AG04449 (cell line): ENCODE data around the gene MAGI1.

Experiments
- CTCF ChIA-PET: fragments of 350-600 bp; formaldehyde crosslinking; extraction: SDS; loops from one replicate; lab custom pipeline; 2021; ENCODE audit warnings: antibody characterized with exemption; lab: Yijun Ruan, JAX
- POLR2A ChIA-PET: fragments of 400-600, 350-600 bp; formaldehyde crosslinking; extraction: SDS; loops from one replicate; lab custom pipeline; 2020; ENCODE audit warnings: antibody characterized with exemption, inconsistent platforms; lab: Yijun Ruan, JAX
- DNase-seq: peaks from one replicate; pipeline ENCODE4 v3.0.0-alpha.2; 2010; ENCODE audit warnings: low read depth, low spot score
- H3K4me3 ChIP-seq: 2 replicates; pipeline ENCODE4 v1.5.1; 2011; ENCODE audit warnings: low read depth, mild to moderate bottlenecking, control low read depth, low read length
- CTCF ChIP-seq: IDR thresholded peaks from one replicate; pipeline ENCODE4 v1.5.1; 2011; ENCODE audit warnings: mild to moderate bottlenecking, moderate library complexity, low read length, control low read depth, inconsistent platforms; ENCODE audit not compliant: insufficient read depth; ENCODE audit errors: missing control alignments

Gene MAGI1

GRCh38 chr3:65448120-65448519, 590.6 kb downstream of the MAGI1 start:
- no peak for TF ChIP-seq CTCF
- no peak for DNase-seq
- ChIA-PET CTCF (interaction anchor here (0.9 to 1.5 kb wide), 3 partner anchors 8 to 746 kb away, joined by 3 to 12 read pairs (median 4); no protein-coding TSS in a partner anchor), POLR2A (no interaction called here)
- H3K4me3 ChIP-seq: no peak overlapping the region

GRCh38 chr3:65445573-65446169, 593.0 kb downstream of the MAGI1 start:
- no peak overlapping the region for H3K4me3 ChIP-seq
- DNase-seq: no peak
- POLR2A ChIA-PET: no interaction called here
- CTCF ChIA-PET: interaction anchor here (1.9 kb wide), 1 partner anchor 9 kb away, joined by 5 read pairs; no protein-coding TSS in a partner anchor
- no peak for TF ChIP-seq CTCF

GRCh38 chr3:65444447-65444815, 594.3 kb downstream of the MAGI1 start:
- POLR2A ChIA-PET: no interaction called here
- no peak overlapping the region for H3K4me3 ChIP-seq
- CTCF ChIA-PET: interaction anchor here (1.4 kb wide), 1 partner anchor 306 kb away, joined by 4 read pairs; no protein-coding TSS in a partner anchor
- no peak for DNase-seq
- no peak for TF ChIP-seq CTCF

GRCh38 chr3:65443739-65444446, 594.8 kb downstream of the MAGI1 start:
- POLR2A ChIA-PET: no interaction called here
- no peak overlapping the region for H3K4me3 ChIP-seq
- no peak for TF ChIP-seq CTCF
- CTCF ChIA-PET: interaction anchor here (1.4 kb wide), 1 partner anchor 306 kb away, joined by 4 read pairs; no protein-coding TSS in a partner anchor
- no peak for DNase-seq

- CTCF ChIA-PET: interaction anchor here (0.6 to 4.8 kb wide), 43 partner anchors 9 to 907 kb away, joined by 3 to 52 read pairs (median 3); no protein-coding TSS in a partner anchor
- peak; percentile 79 for TF ChIP-seq CTCF
- DNase-seq: no peak
- no peak overlapping the region for H3K4me3 ChIP-seq
- POLR2A ChIA-PET: no interaction called here
Measured at GRCh38 chr3:65439641-65440284, 599.0 kb downstream of the MAGI1 start.

- no peak overlapping the region for H3K4me3 ChIP-seq
- ChIA-PET CTCF (interaction anchor here (0.8 to 4.8 kb wide), 22 partner anchors 8 to 780 kb away, joined by 3 to 52 read pairs (median 6); no protein-coding TSS in a partner anchor), POLR2A (no interaction called here)
Measured at GRCh38 chr3:65438612-65439011, 600.1 kb downstream of the MAGI1 start.

More at GRCh38 chr3:65438612-65439011, 600.1 kb downstream of the MAGI1 start:
- DNase-seq: no peak
- no peak for TF ChIP-seq CTCF
